Measurements from ENCODE around the gene BCAT1. TPM values are rescaled to one million over a fixed set of nuclear protein-coding genes. Genes with fewer than 3 reads are reported as not detected.
"Not testable (repeated sequence)": the region's sequence is repeated elsewhere in the genome, so short reads cannot be mapped to it uniquely, and the experiment has no call there.

Gene BCAT1
- total RNA-seq, 3 donors from 2014 or later (not counting 1 experiment from before 2014, with no cell fraction given) = 0.61 to 4.4 (median 1.3) TPM

DNA sequence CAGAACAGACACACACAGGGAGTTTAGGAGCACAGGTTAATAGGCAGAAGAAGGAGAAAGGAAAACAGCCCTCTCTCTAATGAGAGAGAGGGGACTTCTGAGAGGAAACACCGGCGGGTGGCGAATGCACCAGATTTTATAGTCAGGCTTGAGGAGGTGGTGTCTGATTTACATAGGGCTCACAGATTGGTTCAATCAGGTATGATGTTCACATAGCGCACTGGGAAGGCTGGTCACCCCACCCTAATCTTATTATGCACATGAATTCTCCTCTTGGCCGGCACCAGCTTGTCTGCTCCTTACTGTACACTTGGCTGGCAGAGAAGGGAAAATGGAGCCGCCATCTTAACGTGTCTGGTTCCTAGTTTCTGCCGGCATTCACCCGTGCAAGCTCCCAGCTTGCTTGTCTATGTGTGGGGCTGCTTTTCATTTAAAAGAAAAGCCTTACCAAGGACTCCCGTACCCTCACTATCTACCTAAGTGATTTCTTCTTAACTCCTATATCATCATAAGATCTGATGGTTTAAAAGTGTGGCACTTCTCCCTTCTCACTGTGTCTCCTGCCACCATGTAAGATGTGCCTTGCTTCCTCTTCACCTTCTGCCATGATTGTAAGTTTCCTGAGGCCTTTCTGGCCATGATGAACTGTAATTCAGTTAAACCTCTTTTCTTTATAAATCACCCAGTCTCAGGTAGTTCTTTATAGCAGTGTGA lies 15.1 kb downstream of the BCAT1 start:
- no peaks in the 10 kb centered on the region for H3K36me3 ChIP-seq (ENCODE audit: control insufficient read depth, insufficient read depth, low read length)
- H3K4me3 Mint-ChIP-seq = no peak overlapping the region
- H3K27me3 ChIP-seq (ENCODE audit: control insufficient read depth, insufficient read depth, low read length) = no peaks in the 10 kb centered on the region
- no peak for DNase-seq
- H3K27ac Mint-ChIP-seq = no peak overlapping the region
- peaks cover 11 to 16% of the 10 kb centered on the region in 2 donors for H3K27me3 Mint-ChIP-seq (ENCODE audit: low read depth in 2 of 2)
- no peaks in the 10 kb centered on the region for H3K4me1 Mint-ChIP-seq
- no peaks in the 10 kb centered on the region for H3K9me3 Mint-ChIP-seq
- intact Hi-C loops (cut with micrococcal nuclease) = no loop called here
- TF ChIP-seq, protein P1, sequence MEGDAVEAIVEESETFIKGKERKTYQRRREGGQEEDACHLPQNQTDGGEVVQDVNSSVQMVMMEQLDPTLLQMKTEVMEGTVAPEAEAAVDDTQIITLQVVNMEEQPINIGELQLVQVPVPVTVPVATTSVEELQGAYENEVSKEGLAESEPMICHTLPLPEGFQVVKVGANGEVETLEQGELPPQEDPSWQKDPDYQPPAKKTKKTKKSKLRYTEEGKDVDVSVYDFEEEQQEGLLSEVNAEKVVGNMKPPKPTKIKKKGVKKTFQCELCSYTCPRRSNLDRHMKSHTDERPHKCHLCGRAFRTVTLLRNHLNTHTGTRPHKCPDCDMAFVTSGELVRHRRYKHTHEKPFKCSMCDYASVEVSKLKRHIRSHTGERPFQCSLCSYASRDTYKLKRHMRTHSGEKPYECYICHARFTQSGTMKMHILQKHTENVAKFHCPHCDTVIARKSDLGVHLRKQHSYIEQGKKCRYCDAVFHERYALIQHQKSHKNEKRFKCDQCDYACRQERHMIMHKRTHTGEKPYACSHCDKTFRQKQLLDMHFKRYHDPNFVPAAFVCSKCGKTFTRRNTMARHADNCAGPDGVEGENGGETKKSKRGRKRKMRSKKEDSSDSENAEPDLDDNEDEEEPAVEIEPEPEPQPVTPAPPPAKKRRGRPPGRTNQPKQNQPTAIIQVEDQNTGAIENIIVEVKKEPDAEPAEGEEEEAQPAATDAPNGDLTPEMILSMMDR (IDR thresholded peaks at IDR 0.05) = no peak
- no peak for ATAC-seq
- no peak overlapping the region for H3K27ac ChIP-seq (ENCODE audit: low read length)
- H3K4me1 ChIP-seq (ENCODE audit: control insufficient read depth, insufficient read depth, low read length) = no peaks in the 10 kb centered on the region
- 83% methylated on average over 9 of the region's 10 CpGs for WGBS (ENCODE audit: insufficient coverage)
- H3K9me3 ChIP-seq (ENCODE audit: control insufficient read depth, insufficient read depth, low read length) = no peaks in the 10 kb centered on the region
- no peaks in the 10 kb centered on the region for H3K36me3 Mint-ChIP-seq
- H3K4me3 ChIP-seq (ENCODE audit: low read length) = no peak overlapping the region

DNA sequence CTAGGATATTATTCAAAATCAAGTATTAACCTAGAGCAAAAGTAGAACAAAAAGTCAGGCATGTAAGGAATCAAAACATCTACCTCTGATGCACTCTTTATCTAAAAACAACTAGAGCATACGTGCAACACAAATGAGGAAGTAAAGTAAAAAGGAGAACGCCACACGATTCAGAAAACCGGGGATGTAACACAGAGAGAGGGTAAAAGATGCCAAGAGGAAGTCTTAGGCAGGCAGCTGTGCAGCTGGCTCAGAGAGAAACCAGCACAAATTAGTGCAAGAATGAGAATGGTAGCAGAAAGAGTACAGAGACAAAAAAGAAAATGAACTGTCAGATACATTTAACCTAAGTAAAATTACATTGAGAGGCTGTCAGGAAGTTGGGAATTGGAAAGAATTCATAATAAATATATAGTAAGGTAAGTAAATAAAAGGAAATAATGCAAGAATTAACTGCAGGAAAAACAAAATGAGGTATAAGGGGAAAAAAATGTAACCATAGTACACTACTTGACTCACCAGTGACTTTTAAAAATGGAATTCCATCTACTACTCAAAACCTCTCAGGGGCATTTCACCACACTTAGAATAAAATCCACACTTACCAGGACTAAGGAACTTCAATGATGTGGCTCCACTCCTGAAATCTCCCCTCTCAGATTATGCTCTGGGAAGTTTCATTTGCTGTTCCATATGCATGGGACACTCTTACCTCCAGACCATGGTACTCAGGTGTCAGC lies 17.1 kb downstream of the BCAT1 start:
- Histone ChIP-seq H3K4me3 (ENCODE audit: low read length) (no peak overlapping the region), H3K9me3 (ENCODE audit: control insufficient read depth, insufficient read depth, low read length) (no peaks in the 10 kb centered on the region), H3K36me3 (ENCODE audit: control insufficient read depth, insufficient read depth, low read length) (no peaks in the 10 kb centered on the region), H3K4me1 (ENCODE audit: control insufficient read depth, insufficient read depth, low read length) (no peaks in the 10 kb centered on the region), H3K27ac (ENCODE audit: low read length) (no peak overlapping the region), H3K27me3 (ENCODE audit: control insufficient read depth, insufficient read depth, low read length) (no peaks in the 10 kb centered on the region)
- no peaks in the 10 kb centered on the region for H3K4me1 Mint-ChIP-seq
- peaks cover 11 to 28% of the 10 kb centered on the region in 2 donors for H3K27me3 Mint-ChIP-seq (ENCODE audit: low read depth in 2 of 2)
- H3K36me3 Mint-ChIP-seq = no peaks in the 10 kb centered on the region
- 20% methylated on average over 4 of the region's 4 CpGs for whole genome bisulfite sequencing (ENCODE audit: insufficient coverage)
- no peaks in the 10 kb centered on the region for H3K9me3 Mint-ChIP-seq
- DNase-seq (no peak), ATAC-seq (no peak)
- intact Hi-C loops (cut with micrococcal nuclease) = no loop called here
- no peak overlapping the region for H3K4me3 Mint-ChIP-seq
- TF ChIP-seq, protein P1 (IDR thresholded peaks at IDR 0.05) = no peak
- H3K27ac Mint-ChIP-seq = no peak overlapping the region

DNA sequence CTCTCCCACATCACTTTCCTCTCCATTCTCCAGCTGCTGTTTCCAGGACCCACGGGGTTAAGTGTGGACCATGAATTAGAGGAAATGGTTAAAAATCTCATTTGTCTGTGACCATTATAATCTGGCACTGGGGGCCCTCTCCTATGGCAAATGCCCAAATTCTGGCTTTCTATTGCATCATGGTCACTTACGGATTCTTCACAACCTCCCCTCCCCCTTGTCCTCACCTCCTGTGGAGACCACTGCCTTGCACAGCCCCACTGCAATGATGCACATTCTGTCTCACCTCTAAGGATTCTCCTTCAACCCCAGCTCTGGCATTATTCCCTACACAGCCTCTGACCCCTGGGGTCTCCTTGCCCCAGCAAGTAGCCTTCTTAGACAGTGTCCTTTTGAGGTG lies 18.9 kb downstream of the BCAT1 start:
- Histone ChIP-seq H3K4me3 (ENCODE audit: low read length) (no peak overlapping the region), H3K36me3 (ENCODE audit: control insufficient read depth, insufficient read depth, low read length) (no peaks in the 10 kb centered on the region), H3K9me3 (ENCODE audit: control insufficient read depth, insufficient read depth, low read length) (no peaks in the 10 kb centered on the region), H3K4me1 (ENCODE audit: control insufficient read depth, insufficient read depth, low read length) (no peaks in the 10 kb centered on the region), H3K27me3 (ENCODE audit: control insufficient read depth, insufficient read depth, low read length) (no peaks in the 10 kb centered on the region), H3K27ac (ENCODE audit: low read length) (no peak overlapping the region)
- Mint-ChIP-seq H3K27ac (no peak overlapping the region), H3K9me3 (no peaks in the 10 kb centered on the region), H3K27me3 (ENCODE audit: low read depth in 2 of 2) (peaks cover 11 to 30% of the 10 kb centered on the region in 2 donors), H3K4me3 (no peak overlapping the region), H3K4me1 (no peaks in the 10 kb centered on the region), H3K36me3 (no peaks in the 10 kb centered on the region)
- ATAC-seq (no peak), DNase-seq (no peak)
- intact Hi-C loops (cut with micrococcal nuclease) = no loop called here
- TF ChIP-seq, protein P1 (IDR thresholded peaks at IDR 0.05) = no peak
- 79% methylated on average over 2 of the region's 2 CpGs for WGBS (ENCODE audit: insufficient coverage)

DNA sequence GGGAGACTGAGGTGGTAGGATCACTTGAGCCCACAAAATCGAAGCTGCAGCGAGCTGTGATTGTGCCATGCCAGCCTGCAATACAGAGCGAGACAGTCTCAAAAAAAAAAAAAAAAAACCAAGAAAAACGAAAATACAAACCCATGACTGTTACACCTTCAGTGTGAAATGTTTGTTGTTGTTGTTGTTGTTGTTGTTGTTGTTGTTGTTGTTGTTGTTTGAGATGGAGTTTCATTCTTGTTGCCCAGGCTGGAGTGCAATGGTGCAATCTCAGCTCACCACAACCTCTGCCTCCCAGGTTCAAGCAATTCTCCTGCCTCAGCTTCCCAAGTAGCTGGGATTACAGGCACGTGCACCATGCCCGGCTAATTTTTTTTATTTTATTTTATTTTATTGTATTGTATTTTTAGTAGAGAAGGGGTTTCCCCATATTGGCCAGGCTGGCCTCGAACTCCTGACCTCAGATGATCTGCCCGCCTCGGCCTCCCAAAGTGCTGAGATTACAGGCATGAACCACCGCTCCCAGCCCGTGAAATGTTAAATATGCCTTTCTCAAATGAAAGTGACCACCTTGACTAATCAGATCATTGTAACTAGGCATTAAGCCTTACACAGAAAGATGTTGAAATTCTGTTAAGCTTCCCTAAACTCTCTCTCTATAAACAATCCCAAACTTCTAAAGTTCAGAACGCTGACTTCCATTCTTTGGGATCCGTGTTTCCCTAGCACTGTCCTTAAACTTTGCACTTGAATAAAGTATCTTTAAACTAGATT lies 20.2 kb downstream of the BCAT1 start:
- H3K9me3 ChIP-seq (ENCODE audit: control insufficient read depth, insufficient read depth, low read length); H3K4me3 Mint-ChIP-seq; H3K4me1 ChIP-seq (ENCODE audit: control insufficient read depth, insufficient read depth, low read length); H3K36me3 ChIP-seq (ENCODE audit: control insufficient read depth, insufficient read depth, low read length); intact Hi-C loops (cut with micrococcal nuclease); H3K9me3 Mint-ChIP-seq; ATAC-seq; DNase-seq; H3K4me1 Mint-ChIP-seq; H3K27me3 ChIP-seq (ENCODE audit: control insufficient read depth, insufficient read depth, low read length); H3K4me3 ChIP-seq (ENCODE audit: low read length); H3K36me3 Mint-ChIP-seq; H3K27ac Mint-ChIP-seq; H3K27ac ChIP-seq (ENCODE audit: low read length): not testable (repeated sequence)
- peaks cover 11 to 30% of the 10 kb centered on the region in 2 donors for H3K27me3 Mint-ChIP-seq (ENCODE audit: low read depth in 2 of 2)
- 83% methylated on average over 9 of the region's 13 CpGs for whole genome bisulfite sequencing (ENCODE audit: insufficient coverage)

Measured in natural killer cell (primary cell).